CD4-positive, alpha-beta T cell treated with Interleukin-15 for 1 hour (primary cell): ENCODE data around the gene B4GALT2.

ENCODE experiments used
- DNase-seq: peaks from one replicate; pipeline ENCODE4 v3.0.0-alpha.2; 2020

B4GALT2 gene

GRCh38 chr1:43971336-43971980 lies 7.6 kb upstream of the B4GALT2 start:
- no peak for DNase-seq

- no peak for DNase-seq
These were observed 5.0 kb upstream of the B4GALT2 start for GRCh38 chr1:43973981-43974442.

GRCh38 chr1:43974443-43975248 lies 4.4 kb upstream of the B4GALT2 start, which contains the start of gene ATP6V0B:
ATP6V0B (plus strand) TSS chr1:43974960; CDS start chr1:43975041, 81 bp downstream.
- peak; percentile 90 for DNase-seq

GRCh38 chr1:43975249-43975961 lies 3.6 kb upstream of the B4GALT2 start:
- DNase-seq, result peak; percentile 60

- no peak for DNase-seq
These were observed 3.0 kb upstream of the B4GALT2 start for GRCh38 chr1:43976045-43976444.

GRCh38 chr1:43976890-43977289 lies 2.1 kb upstream of the B4GALT2 start:
- DNase-seq, result no peak

- no peak for DNase-seq
These were observed 1.4 kb upstream of the B4GALT2 start for GRCh38 chr1:43977376-43978263.

GRCh38 chr1:43978264-43978550 lies 803 bp upstream of the B4GALT2 start:
- DNase-seq, result no peak

- no peak for DNase-seq
These were observed 184 bp downstream of the B4GALT2 start for GRCh38 chr1:43979261-43979527.

GRCh38 chr1:43979528-43980254 lies 681 bp downstream of the B4GALT2 start:
- DNase-seq, result no peak

- no peak for DNase-seq
These were observed 1.5 kb downstream of the B4GALT2 start for GRCh38 chr1:43980255-43981134.

- no peak for DNase-seq
These were observed 2.1 kb downstream of the B4GALT2 start for GRCh38 chr1:43981135-43981491.

- DNase-seq, result no peak
These were observed 2.6 kb downstream of the B4GALT2 start for GRCh38 chr1:43981636-43982035.

- no peak for DNase-seq
These were observed 3.2 kb downstream of the B4GALT2 start for GRCh38 chr1:43982241-43982640.

- peak; percentile 28 for DNase-seq
These were observed 3.8 kb downstream of the B4GALT2 start for GRCh38 chr1:43982808-43983207.

- no peak for DNase-seq
These were observed 4.4 kb downstream of the B4GALT2 start for GRCh38 chr1:43983253-43983899.

GRCh38 chr1:43984855-43985254 lies 5.8 kb downstream of the B4GALT2 start:
- no peak for DNase-seq

GRCh38 chr1:43985984-43986595 lies 7.1 kb downstream of the B4GALT2 start:
- no peak for DNase-seq

- DNase-seq, result no peak
These were observed 7.7 kb downstream of the B4GALT2 start for GRCh38 chr1:43986712-43987111.

GRCh38 chr1:43987159-43987902 lies 8.3 kb downstream of the B4GALT2 start:
- no peak for DNase-seq
